MCF 10A (cell line): ENCODE results near the gene MORN5. TPM values are rescaled to one million over a fixed set of nuclear protein-coding genes. Genes with fewer than 3 reads are reported as not detected.

Experiments used
- BruUV-seq: library from RNA; stranded (reverse); fragments of 400-500 nt; replicated peaks from 2 replicates; lab custom pipeline; 2021; lab: Mats Ljungman, UMichigan
- CTCF ChIA-PET: fragments of 300-600 bp; sonication (Branson Sonifier 250); formaldehyde crosslinking; extraction: SDS; loops from one replicate; lab custom pipeline; 2021; ENCODE audit warnings: antibody characterized with exemption, inconsistent platforms; lab: Yijun Ruan, JAX
- POLR2A ChIA-PET: fragments of 300-600, 350-650 bp; sonication (Branson Sonifier 250); formaldehyde crosslinking; extraction: SDS; loops from one replicate; lab custom pipeline; 2020; ENCODE audit warnings: antibody characterized with exemption, inconsistent platforms; lab: Yijun Ruan, JAX
- DNase-seq: peaks from one replicate; pipeline ENCODE4 v3.0.0-alpha.2; 2018; ENCODE audit not compliant: unreplicated experiment
- H3K27ac Mint-ChIP-seq: one replicate; pipeline ENCODE4 v1.8.0; 2022; ENCODE audit warnings: mild to moderate bottlenecking, low read depth, mixed read lengths; ENCODE audit not compliant: unreplicated experiment
- H3K27me3 Mint-ChIP-seq: one replicate; pipeline ENCODE4 v1.8.0; 2022; ENCODE audit warnings: mixed read lengths; ENCODE audit not compliant: insufficient read depth, unreplicated experiment
- H3K36me3 Mint-ChIP-seq: one replicate; pipeline ENCODE4 v1.8.0; 2022; ENCODE audit warnings: mild to moderate bottlenecking, moderate library complexity, mixed read lengths; ENCODE audit not compliant: insufficient read depth, unreplicated experiment
- H3K4me1 Mint-ChIP-seq: one replicate; pipeline ENCODE4 v1.8.0; 2022; ENCODE audit warnings: mixed read lengths; ENCODE audit not compliant: insufficient read depth, unreplicated experiment
- H3K4me3 Mint-ChIP-seq: one replicate; pipeline ENCODE4 v1.8.0; 2022; ENCODE audit warnings: mild to moderate bottlenecking, moderate library complexity, mixed read lengths; ENCODE audit not compliant: unreplicated experiment
- H3K9me3 Mint-ChIP-seq: one replicate; pipeline ENCODE4 v1.8.0; 2022; ENCODE audit warnings: mixed read lengths; ENCODE audit not compliant: unreplicated experiment
- CTCF ChIP-seq: fragments of 200-600 bp; IDR thresholded peaks from one replicate; pipeline ENCODE4 v1.8.0; 2022; ENCODE audit warnings: antibody characterized with exemption, mild to moderate bottlenecking; ENCODE audit not compliant: unreplicated experiment
- intact Hi-C: fragments of 100-400 bp; cut with micrococcal nuclease; formaldehyde crosslinking; loops from 2 replicates; pipeline ENCODE4 v1.14.1; 2022
- total RNA-seq: library from RNA; stranded (reverse); gene quantifications from 2 replicates; pipeline ENCODE4 v1.2.3, GENCODE V29; 2022

Gene MORN5
- total RNA-seq, 1 experiment from 2014 or later = not detected

GRCh38 chr9:122228568-122229484 lies 69.1 kb downstream of the MORN5 start, which contains the start of gene LHX6:
LHX6 (minus strand) TSS chr9:122228957; CDS start chr9:122228740, 217 bp downstream.
- Mint-ChIP-seq H3K4me1 (no peaks in the 10 kb centered on the region), H3K4me3 (peak within 1 kb of the TSS; percentile 26), H3K27me3 (no peaks in the 10 kb centered on the region), H3K27ac (no peak within 1 kb of the TSS), H3K9me3 (no peaks in the 10 kb centered on the region), H3K36me3 (no peaks in the 10 kb centered on the region)
- peak; percentile 15 for DNase-seq
- POLR2A ChIA-PET = interaction anchor here (1.1 kb wide), 1 partner anchor 36 kb away, joined by 3 read pairs; the partner anchor contains the start of genes MRRF and RBM18
- no TSS peak for BruUV-seq
- intact Hi-C loops = no loop called here
- CTCF ChIA-PET = no interaction called here
- no peak for TF ChIP-seq CTCF

GRCh38 chr9:122229485-122229837 lies 69.8 kb downstream of the MORN5 start:
- H3K4me1 Mint-ChIP-seq = no peaks in the 10 kb centered on the region
- no peak overlapping the region for H3K27ac Mint-ChIP-seq
- intact Hi-C loops = no loop called here
- H3K36me3 Mint-ChIP-seq = no peaks in the 10 kb centered on the region
- DNase-seq = no peak
- ChIA-PET CTCF (no interaction called here), POLR2A (no interaction called here)
- H3K9me3 Mint-ChIP-seq = no peaks in the 10 kb centered on the region
- no peak overlapping the region for H3K4me3 Mint-ChIP-seq
- no TSS peak for BruUV-seq
- H3K27me3 Mint-ChIP-seq = no peaks in the 10 kb centered on the region
- no peak for TF ChIP-seq CTCF

- no peak for TF ChIP-seq CTCF
- no peaks in the 10 kb centered on the region for H3K36me3 Mint-ChIP-seq
- BruUV-seq = no TSS peak
- CTCF ChIA-PET = interaction anchor here (0.6 kb wide), 1 partner anchor 686 kb away, joined by 3 read pairs; no protein-coding TSS in a partner anchor
- intact Hi-C loops = no loop called here
- H3K4me3 Mint-ChIP-seq = no peak overlapping the region
- POLR2A ChIA-PET = interaction anchor here (1.0 kb wide), 1 partner anchor 32 kb away, joined by 3 read pairs; the partner anchor contains the start of genes MRRF and RBM18
- no peaks in the 10 kb centered on the region for H3K27me3 Mint-ChIP-seq
- DNase-seq = no peak
- H3K9me3 Mint-ChIP-seq = no peaks in the 10 kb centered on the region
- H3K27ac Mint-ChIP-seq = no peak overlapping the region
- no peaks in the 10 kb centered on the region for H3K4me1 Mint-ChIP-seq
Measured at GRCh38 chr9:122232796-122233306, 73.1 kb downstream of the MORN5 start.
